HG03175 (cell line): Measurements from ENCODE around the gene NEK2.
"Not testable (repeated sequence)": the region's sequence is repeated elsewhere in the genome, so short reads cannot be mapped to it uniquely, and the experiment has no call there.

ENCODE experiments used
- ATAC-seq: cut with Tn5 transposase; IDR thresholded peaks from one replicate; pipeline ENCODE4 v1.9.1; 2021; ENCODE audit warnings: mild to moderate bottlenecking, moderate library complexity; ENCODE audit not compliant: unreplicated experiment

Gene NEK2

GRCh38 chr1:211695135-211695816 lies 19.9 kb upstream of the NEK2 start:
- peak; percentile 39 for ATAC-seq

GRCh38 chr1:211693911-211694310 lies 18.5 kb upstream of the NEK2 start:
- not testable (repeated sequence) for ATAC-seq

- ATAC-seq, result no peak
Measured at GRCh38 chr1:211688421-211688820, 13.0 kb upstream of the NEK2 start.

GRCh38 chr1:211687462-211688215 lies 12.2 kb upstream of the NEK2 start:
- no peak for ATAC-seq

- ATAC-seq, result no peak
Measured at GRCh38 chr1:211685823-211686222, 10.4 kb upstream of the NEK2 start.

- ATAC-seq, result no peak
Measured at GRCh38 chr1:211684791-211685190, 9.4 kb upstream of the NEK2 start.

- ATAC-seq, result no peak
Measured at GRCh38 chr1:211684331-211684730, 8.9 kb upstream of the NEK2 start.

- no peak for ATAC-seq
Measured at GRCh38 chr1:211683396-211684297, 8.2 kb upstream of the NEK2 start.

GRCh38 chr1:211682186-211682585 lies 6.8 kb upstream of the NEK2 start:
- ATAC-seq, result not testable (repeated sequence)

- ATAC-seq, result peak; percentile 84
Measured at GRCh38 chr1:211680752-211681327, 5.4 kb upstream of the NEK2 start.

- ATAC-seq, result peak; percentile 27
Measured at GRCh38 chr1:211677659-211678058, 2.2 kb upstream of the NEK2 start.

- no peak for ATAC-seq
Measured at GRCh38 chr1:211676761-211677160, 1.3 kb upstream of the NEK2 start.

- ATAC-seq, result no peak
Measured at GRCh38 chr1:211676106-211676583, 724 bp upstream of the NEK2 start.

- no peak for ATAC-seq
Measured at GRCh38 chr1:211667065-211667617, 8.3 kb downstream of the NEK2 start.

- no peak for ATAC-seq
Measured at GRCh38 chr1:211660718-211661222, 14.7 kb downstream of the NEK2 start.

GRCh38 chr1:211656728-211657127 lies 18.7 kb downstream of the NEK2 start:
- no peak for ATAC-seq

- ATAC-seq, result peak; percentile 94
Measured at GRCh38 chr1:211654838-211655787, 20.3 kb downstream of the NEK2 start.

GRCh38 chr1:211653959-211654496 lies 21.4 kb downstream of the NEK2 start:
- ATAC-seq, result no peak

- no peak for ATAC-seq
Measured at GRCh38 chr1:211653293-211653692, 22.1 kb downstream of the NEK2 start.
